Transverse colon (tissue), 4 donors: Measurements from ENCODE around the gene CT47A1.

ENCODE experiments used
- POLR2A ChIP-seq: fragments of 450-650 bp; IDR thresholded peaks from one replicate; pipeline ENCODE4 v1.6.1; 2016; ENCODE audit warnings: antibody characterized with exemption, mild to moderate bottlenecking, moderate library complexity
- POLR2AphosphoS5 ChIP-seq, 3 donors: sonication (generic); formaldehyde crosslinking; IDR thresholded peaks; one replicate each; pipeline ENCODE4 v1.6.1; 2016; ENCODE audit warnings: antibody characterized with exemption in 3 of 3
- TF ChIP-seq, protein P1 (sequence below), 5 experiments: fragments of 200-600 bp in 3 of 5; fragments of 450-650 bp in 2 of 5; sonication (generic) in 3 of 5; IDR thresholded peaks; 1 replicate in 2 of 5; 2 replicates in 3 of 5; pipeline ENCODE4 v1.5.1; 2016 to 2017; ENCODE audit warnings: antibody characterized with exemption in 5 of 5, inconsistent platforms in 3 of 5, mild to moderate bottlenecking in 2 of 5, moderate library complexity in 1 of 5

DNA sequence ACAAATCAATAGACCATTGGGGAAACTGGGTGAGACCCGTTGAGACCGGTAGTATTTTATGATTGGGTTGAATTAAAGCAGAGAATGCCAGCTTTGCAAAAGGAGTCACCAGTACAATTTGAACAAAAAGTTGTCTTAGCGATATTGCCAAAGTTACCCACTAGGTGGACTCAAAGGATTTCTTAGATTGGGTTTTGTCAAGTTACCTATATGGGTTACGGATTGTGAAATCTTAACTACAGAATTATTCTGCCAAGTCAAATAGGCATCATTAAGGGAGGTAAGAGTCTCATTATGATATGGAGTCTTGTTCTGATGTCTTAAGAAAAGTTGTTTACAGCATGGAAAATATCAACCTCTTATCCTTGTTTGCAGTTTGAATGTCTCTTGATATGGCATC lies 15.0 kb upstream of the CT47A1 start:
- TF ChIP-seq, protein P1, sequence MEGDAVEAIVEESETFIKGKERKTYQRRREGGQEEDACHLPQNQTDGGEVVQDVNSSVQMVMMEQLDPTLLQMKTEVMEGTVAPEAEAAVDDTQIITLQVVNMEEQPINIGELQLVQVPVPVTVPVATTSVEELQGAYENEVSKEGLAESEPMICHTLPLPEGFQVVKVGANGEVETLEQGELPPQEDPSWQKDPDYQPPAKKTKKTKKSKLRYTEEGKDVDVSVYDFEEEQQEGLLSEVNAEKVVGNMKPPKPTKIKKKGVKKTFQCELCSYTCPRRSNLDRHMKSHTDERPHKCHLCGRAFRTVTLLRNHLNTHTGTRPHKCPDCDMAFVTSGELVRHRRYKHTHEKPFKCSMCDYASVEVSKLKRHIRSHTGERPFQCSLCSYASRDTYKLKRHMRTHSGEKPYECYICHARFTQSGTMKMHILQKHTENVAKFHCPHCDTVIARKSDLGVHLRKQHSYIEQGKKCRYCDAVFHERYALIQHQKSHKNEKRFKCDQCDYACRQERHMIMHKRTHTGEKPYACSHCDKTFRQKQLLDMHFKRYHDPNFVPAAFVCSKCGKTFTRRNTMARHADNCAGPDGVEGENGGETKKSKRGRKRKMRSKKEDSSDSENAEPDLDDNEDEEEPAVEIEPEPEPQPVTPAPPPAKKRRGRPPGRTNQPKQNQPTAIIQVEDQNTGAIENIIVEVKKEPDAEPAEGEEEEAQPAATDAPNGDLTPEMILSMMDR (IDR thresholded peaks at IDR 0.05): no peak
- TF ChIP-seq POLR2AphosphoS5 (IDR thresholded peaks at IDR 0.05): no peak
- no peak for TF ChIP-seq POLR2A
